ENCODE results near the gene RALGAPA2.

The RALGAPA2 gene

DNA sequence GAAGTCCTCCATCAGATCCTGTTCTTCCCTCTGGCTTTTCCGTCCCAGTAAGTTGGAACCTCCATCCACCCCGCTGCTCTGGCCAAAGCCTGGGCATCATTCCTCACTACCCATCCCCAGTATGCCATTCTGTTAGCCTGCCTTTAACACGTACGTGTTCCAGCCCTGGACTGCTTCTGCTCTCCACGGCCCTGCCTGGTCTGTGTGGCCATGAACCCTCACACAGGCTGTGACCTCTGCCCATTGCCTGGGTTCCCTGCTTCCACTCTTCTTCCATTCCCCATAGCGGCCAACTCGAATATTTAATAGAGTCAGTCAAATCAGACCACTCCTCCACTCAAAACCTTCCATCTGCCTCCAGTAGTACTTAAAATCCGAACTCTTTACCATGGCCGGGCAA, 29.4 kb downstream of the RALGAPA2 start:
- TF ChIP-seq SUZ12 (IDR thresholded peaks at IDR 0.05; ENCODE audit: extremely low read depth, insufficient read depth, insufficient read length) (no peak), YY1 (IDR thresholded peaks at IDR 0.05; ENCODE audit: insufficient read depth, insufficient read length) (no peak), ZNF274 (IDR thresholded peaks at IDR 0.05; ENCODE audit: low read depth, low read length) (no peak)
- Histone ChIP-seq H3K9ac (ENCODE audit: insufficient read length, low read depth) (no peak overlapping the region), H3K4me1 (ENCODE audit: insufficient read depth, insufficient read length) (no peaks in the 10 kb centered on the region), H3K27me3 (ENCODE audit: insufficient read depth, insufficient read length) (no peaks in the 10 kb centered on the region), H3K9me3 (ENCODE audit: insufficient read depth, low read length) (no peaks in the 10 kb centered on the region), H3K4me3 (ENCODE audit: insufficient read length, low read depth) (no peak overlapping the region), H3K36me3 (ENCODE audit: insufficient read depth, insufficient read length, low read length) (no peaks in the 10 kb centered on the region)
- no peak for DNase-seq (ENCODE audit: low read depth, low spot score)

DNA sequence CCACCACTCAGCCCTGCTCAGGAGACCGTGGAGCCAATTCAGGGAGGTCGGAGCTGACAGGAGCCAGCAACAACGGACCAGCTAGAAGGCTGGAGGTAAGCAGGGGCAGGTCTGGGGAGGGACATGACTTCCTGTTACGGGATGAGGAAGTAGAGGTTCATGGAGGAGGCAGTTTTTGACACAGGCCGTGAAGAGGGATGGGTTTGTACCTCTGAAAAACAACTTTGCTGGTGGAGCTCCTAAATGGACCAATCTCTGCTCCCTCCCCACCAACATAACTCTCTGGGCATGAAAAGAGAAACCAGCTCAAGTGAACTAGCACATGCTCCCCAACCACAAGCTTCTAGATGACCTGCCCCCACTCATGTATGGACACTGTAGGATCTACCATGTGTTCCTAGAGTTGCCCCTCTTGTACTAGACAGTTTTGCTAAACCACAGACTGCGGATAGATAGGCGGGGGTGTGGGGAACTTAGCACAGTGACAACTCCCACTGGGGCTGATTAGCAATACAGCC, 31.4 kb downstream of the RALGAPA2 start:
- H3K4me3 ChIP-seq (ENCODE audit: insufficient read length, low read depth): no peak overlapping the region
- H3K4me1 ChIP-seq (ENCODE audit: insufficient read depth, insufficient read length): no peaks in the 10 kb centered on the region
- no peak for DNase-seq (ENCODE audit: low read depth, low spot score)
- TF ChIP-seq ZNF274 (IDR thresholded peaks at IDR 0.05; ENCODE audit: low read depth, low read length) (no peak), YY1 (IDR thresholded peaks at IDR 0.05; ENCODE audit: insufficient read depth, insufficient read length) (no peak), SUZ12 (IDR thresholded peaks at IDR 0.05; ENCODE audit: extremely low read depth, insufficient read depth, insufficient read length) (no peak)
- no peaks in the 10 kb centered on the region for H3K36me3 ChIP-seq (ENCODE audit: insufficient read depth, insufficient read length, low read length)
- H3K9ac ChIP-seq (ENCODE audit: insufficient read length, low read depth): no peak overlapping the region
- H3K27me3 ChIP-seq (ENCODE audit: insufficient read depth, insufficient read length): no peaks in the 10 kb centered on the region
- no peaks in the 10 kb centered on the region for H3K9me3 ChIP-seq (ENCODE audit: insufficient read depth, low read length)

DNA sequence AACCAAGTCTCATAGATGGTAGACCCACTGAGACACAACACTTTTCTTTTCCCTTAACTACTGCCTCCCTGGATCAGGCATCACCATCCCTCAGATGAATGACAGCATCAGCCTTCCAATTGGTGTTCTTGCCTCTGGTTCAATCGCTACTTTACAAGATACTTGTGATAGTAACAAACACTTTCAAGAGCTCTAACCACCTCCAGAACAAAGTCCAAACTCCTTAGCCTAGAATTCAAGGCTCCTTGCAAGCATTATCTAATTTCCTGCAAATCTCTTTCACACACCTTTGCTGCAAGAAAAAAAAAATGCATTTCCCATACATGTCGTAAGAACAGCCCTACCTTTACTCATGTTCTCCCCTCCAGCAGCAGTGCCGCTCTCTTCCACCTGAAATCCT, 33.1 kb downstream of the RALGAPA2 start:
- TF ChIP-seq SUZ12 (IDR thresholded peaks at IDR 0.05; ENCODE audit: extremely low read depth, insufficient read depth, insufficient read length) (no peak), ZNF274 (IDR thresholded peaks at IDR 0.05; ENCODE audit: low read depth, low read length) (no peak), YY1 (IDR thresholded peaks at IDR 0.05; ENCODE audit: insufficient read depth, insufficient read length) (no peak)
- H3K4me3 ChIP-seq (ENCODE audit: insufficient read length, low read depth): no peak overlapping the region

DNA sequence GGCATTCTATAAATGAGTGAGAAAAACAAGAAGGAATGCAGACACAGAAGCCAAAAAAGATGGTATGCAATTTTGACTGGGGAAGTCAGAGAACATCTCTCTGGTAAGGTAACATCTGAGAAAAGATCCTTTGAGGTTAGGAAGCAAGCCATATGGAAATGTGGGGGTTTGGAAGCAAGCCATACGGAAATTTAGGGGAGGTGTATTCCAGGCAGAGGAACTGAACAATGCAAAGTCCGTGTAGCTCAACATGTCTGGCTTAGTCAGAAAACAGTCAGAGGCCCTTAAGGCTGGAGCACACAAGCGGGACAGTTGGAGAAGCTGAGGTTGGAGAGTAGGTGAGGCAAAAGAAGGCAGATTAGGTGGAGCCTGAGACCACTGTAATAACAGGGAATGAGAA, 35.3 kb downstream of the RALGAPA2 start:
- no peak for TF ChIP-seq YY1 (IDR thresholded peaks at IDR 0.05; ENCODE audit: insufficient read depth, insufficient read length)
- TF ChIP-seq ZNF274 (IDR thresholded peaks at IDR 0.05; ENCODE audit: low read depth, low read length): no peak
- no peak for TF ChIP-seq SUZ12 (IDR thresholded peaks at IDR 0.05; ENCODE audit: extremely low read depth, insufficient read depth, insufficient read length)
- H3K27me3 ChIP-seq (ENCODE audit: insufficient read depth, insufficient read length): no peaks in the 10 kb centered on the region
- no peak overlapping the region for H3K9ac ChIP-seq (ENCODE audit: insufficient read length, low read depth)

More for the DNA sequence above, 33.1 kb downstream of the RALGAPA2 start:
- H3K36me3 ChIP-seq (ENCODE audit: insufficient read depth, insufficient read length, low read length): no peaks in the 10 kb centered on the region
- H3K9ac ChIP-seq (ENCODE audit: insufficient read length, low read depth): no peak overlapping the region
- no peak for DNase-seq (ENCODE audit: low read depth, low spot score)
- H3K4me1 ChIP-seq (ENCODE audit: insufficient read depth, insufficient read length): no peaks in the 10 kb centered on the region
- no peaks in the 10 kb centered on the region for H3K27me3 ChIP-seq (ENCODE audit: insufficient read depth, insufficient read length)
- H3K9me3 ChIP-seq (ENCODE audit: insufficient read depth, low read length): no peaks in the 10 kb centered on the region

DNA sequence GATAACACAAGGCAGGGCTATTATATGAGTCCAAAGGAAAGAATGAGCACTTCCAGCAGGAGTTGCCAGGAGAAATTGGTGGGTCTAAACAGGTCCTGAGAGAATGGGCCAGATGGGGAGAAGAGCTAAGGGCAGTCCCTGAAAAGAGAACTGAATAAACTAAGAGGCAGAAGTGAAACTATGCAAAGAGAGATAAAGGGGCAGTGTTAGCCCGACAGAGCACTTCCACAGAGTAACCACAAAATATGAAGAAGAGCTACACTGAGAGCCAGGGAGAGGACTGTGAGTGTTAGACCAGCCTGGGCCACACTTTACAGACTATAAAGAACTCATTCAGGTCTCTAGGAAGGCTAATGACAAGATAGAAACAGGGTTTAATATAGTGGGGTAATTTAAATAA, 43.8 kb downstream of the RALGAPA2 start:
- no peaks in the 10 kb centered on the region for H3K9me3 ChIP-seq (ENCODE audit: insufficient read depth, low read length)
- H3K4me3 ChIP-seq (ENCODE audit: insufficient read length, low read depth): no peak overlapping the region
- TF ChIP-seq ZNF274 (IDR thresholded peaks at IDR 0.05; ENCODE audit: low read depth, low read length) (no peak), SUZ12 (IDR thresholded peaks at IDR 0.05; ENCODE audit: extremely low read depth, insufficient read depth, insufficient read length) (no peak), YY1 (IDR thresholded peaks at IDR 0.05; ENCODE audit: insufficient read depth, insufficient read length) (no peak)
- H3K9ac ChIP-seq (ENCODE audit: insufficient read length, low read depth): no peak overlapping the region
- H3K4me1 ChIP-seq (ENCODE audit: insufficient read depth, insufficient read length): no peaks in the 10 kb centered on the region
- no peaks in the 10 kb centered on the region for H3K27me3 ChIP-seq (ENCODE audit: insufficient read depth, insufficient read length)
- H3K36me3 ChIP-seq (ENCODE audit: insufficient read depth, insufficient read length, low read length): no peaks in the 10 kb centered on the region
- DNase-seq (ENCODE audit: low read depth, low spot score): no peak

More for the DNA sequence above, 35.3 kb downstream of the RALGAPA2 start:
- Histone ChIP-seq H3K9me3 (ENCODE audit: insufficient read depth, low read length) (no peaks in the 10 kb centered on the region), H3K4me1 (ENCODE audit: insufficient read depth, insufficient read length) (no peaks in the 10 kb centered on the region), H3K36me3 (ENCODE audit: insufficient read depth, insufficient read length, low read length) (no peaks in the 10 kb centered on the region), H3K4me3 (ENCODE audit: insufficient read length, low read depth) (no peak overlapping the region)
- no peak for DNase-seq (ENCODE audit: low read depth, low spot score)

DNA sequence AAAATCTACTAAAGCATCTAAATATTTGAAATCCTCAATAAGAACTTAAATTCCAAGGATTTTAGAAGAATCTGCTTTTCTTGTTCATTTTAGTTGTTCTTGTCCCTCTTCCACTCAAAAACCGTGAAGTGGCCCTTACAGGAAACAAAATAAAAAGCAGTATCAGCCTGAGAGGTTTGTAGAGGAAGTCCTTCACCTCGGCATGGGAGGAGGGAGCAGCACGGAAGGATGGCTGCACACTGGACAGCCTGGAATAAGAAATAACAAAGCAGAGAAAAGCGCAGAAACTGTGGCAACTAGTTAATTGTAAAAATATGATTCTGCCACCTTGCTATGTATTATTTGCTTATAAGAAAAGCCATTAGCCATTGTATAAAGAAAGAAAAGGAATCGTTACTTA, 46.1 kb downstream of the RALGAPA2 start:
- no peaks in the 10 kb centered on the region for H3K9me3 ChIP-seq (ENCODE audit: insufficient read depth, low read length)
- TF ChIP-seq ZNF274 (IDR thresholded peaks at IDR 0.05; ENCODE audit: low read depth, low read length): no peak
- TF ChIP-seq YY1 (IDR thresholded peaks at IDR 0.05; ENCODE audit: insufficient read depth, insufficient read length): no peak
- no peak for TF ChIP-seq SUZ12 (IDR thresholded peaks at IDR 0.05; ENCODE audit: extremely low read depth, insufficient read depth, insufficient read length)
- no peak for DNase-seq (ENCODE audit: low read depth, low spot score)
- no peak overlapping the region for H3K4me3 ChIP-seq (ENCODE audit: insufficient read length, low read depth)
- H3K36me3 ChIP-seq (ENCODE audit: insufficient read depth, insufficient read length, low read length): no peaks in the 10 kb centered on the region
- H3K27me3 ChIP-seq (ENCODE audit: insufficient read depth, insufficient read length): no peaks in the 10 kb centered on the region
- H3K9ac ChIP-seq (ENCODE audit: insufficient read length, low read depth): no peak overlapping the region
- H3K4me1 ChIP-seq (ENCODE audit: insufficient read depth, insufficient read length): no peaks in the 10 kb centered on the region

DNA sequence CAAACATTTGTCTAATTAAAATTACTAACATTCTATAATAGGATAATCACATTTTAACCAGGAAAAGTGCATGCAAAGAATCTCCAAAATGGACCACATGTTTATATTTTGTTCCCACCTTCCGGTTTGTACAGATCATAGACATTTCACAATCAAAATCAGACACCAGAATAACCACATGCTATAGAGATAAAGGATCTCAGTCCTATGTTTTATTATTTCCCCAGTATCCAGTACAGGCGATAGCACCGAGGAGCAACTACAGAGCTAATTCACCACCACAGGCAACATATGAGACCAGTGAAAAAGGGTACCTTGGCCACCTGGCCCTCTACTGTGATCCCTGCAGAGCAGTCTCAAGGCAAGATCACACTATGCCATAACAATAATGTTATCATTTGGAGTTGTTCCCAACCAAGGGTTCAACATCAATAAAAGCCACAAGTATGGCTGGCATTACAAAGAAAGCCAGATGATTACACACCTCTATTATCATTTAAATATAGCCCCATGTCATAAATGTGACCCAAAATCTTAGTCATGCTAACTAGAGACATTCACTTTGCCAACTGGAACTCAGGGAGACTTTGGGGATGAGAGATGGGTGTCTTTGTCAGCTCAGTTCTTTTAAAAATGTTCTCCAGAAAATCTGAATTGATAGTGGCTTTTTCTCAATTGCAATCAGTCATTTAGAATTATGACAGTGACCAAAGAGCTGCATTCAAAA, 46.7 kb downstream of the RALGAPA2 start:
- TF ChIP-seq YY1 (IDR thresholded peaks at IDR 0.05; ENCODE audit: insufficient read depth, insufficient read length) (no peak), SUZ12 (IDR thresholded peaks at IDR 0.05; ENCODE audit: extremely low read depth, insufficient read depth, insufficient read length) (no peak), ZNF274 (IDR thresholded peaks at IDR 0.05; ENCODE audit: low read depth, low read length) (no peak)
- Histone ChIP-seq H3K36me3 (ENCODE audit: insufficient read depth, insufficient read length, low read length) (no peaks in the 10 kb centered on the region), H3K27me3 (ENCODE audit: insufficient read depth, insufficient read length) (no peaks in the 10 kb centered on the region), H3K9ac (ENCODE audit: insufficient read length, low read depth) (no peak overlapping the region), H3K9me3 (ENCODE audit: insufficient read depth, low read length) (no peaks in the 10 kb centered on the region), H3K4me3 (ENCODE audit: insufficient read length, low read depth) (no peak overlapping the region), H3K4me1 (ENCODE audit: insufficient read depth, insufficient read length) (no peaks in the 10 kb centered on the region)
- DNase-seq (ENCODE audit: low read depth, low spot score): no peak

Measured in NT2/D1 (cell line).